Measurements from ENCODE around the gene FGR.

DNA sequence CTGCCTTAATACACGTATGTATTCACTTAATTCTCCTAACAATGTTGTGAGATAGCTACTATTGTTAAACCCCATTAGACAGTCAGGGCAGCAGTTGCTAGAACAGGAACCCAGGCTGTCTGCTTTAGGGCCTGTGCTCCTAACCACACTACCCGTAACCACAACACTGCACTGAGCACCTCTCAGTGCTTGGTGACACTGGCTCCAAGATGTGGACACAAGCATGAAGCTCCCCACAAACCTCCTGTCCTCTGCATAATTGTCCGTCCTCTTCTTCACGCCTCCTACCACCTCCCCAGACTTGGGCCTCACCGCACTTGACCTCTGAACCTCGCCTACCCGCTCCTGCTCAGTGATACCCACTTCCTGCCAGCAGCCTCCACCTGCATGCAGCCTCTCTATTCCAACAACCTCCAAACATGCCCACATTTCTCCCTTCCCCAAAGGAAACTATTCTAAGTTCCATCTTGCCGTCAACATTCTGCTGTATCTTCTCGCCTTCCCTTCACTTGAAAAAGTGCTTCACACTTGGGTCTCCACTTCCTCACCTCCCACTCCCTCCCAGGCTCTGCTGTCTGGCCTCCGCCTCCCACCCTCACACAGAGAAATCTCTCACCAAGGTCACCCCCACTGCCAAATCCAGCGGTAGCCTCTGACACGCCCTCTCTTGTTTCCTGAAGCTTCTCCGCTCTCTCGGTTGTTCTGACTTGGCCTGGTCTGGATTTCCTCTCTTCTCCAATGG, 16.5 kb downstream of the FGR start:
- TF ChIP-seq POLR2A (IDR thresholded peaks at IDR 0.05) (no peak), CTCF (IDR thresholded peaks at IDR 0.05) (no peak)

Measured in heart left ventricle (tissue), 13 donors.